Epidermal melanocyte (primary cell): ENCODE data around the gene ATP10A.
"Not testable (repeated sequence)": the region's sequence is repeated elsewhere in the genome, so short reads cannot be mapped to it uniquely, and the experiment has no call there.

Source experiments
- DNase-seq: peaks from one replicate; pipeline ENCODE4 v3.0.0; 2011; ENCODE audit warnings: low spot score; ENCODE audit not compliant: insufficient read length

Gene ATP10A

GRCh38 chr15:25882466-25882865, 19.3 kb upstream of the ATP10A start:
- no peak for DNase-seq

GRCh38 chr15:25880877-25881276, 17.8 kb upstream of the ATP10A start:
- DNase-seq, result not testable (repeated sequence)

GRCh38 chr15:25880411-25880810, 17.3 kb upstream of the ATP10A start:
- DNase-seq, result no peak

GRCh38 chr15:25879438-25879837, 16.3 kb upstream of the ATP10A start:
- no peak for DNase-seq

- no peak for DNase-seq
Observed at GRCh38 chr15:25877681-25878080, 14.6 kb upstream of the ATP10A start.

- DNase-seq, result no peak
Observed at GRCh38 chr15:25876231-25877140, 13.4 kb upstream of the ATP10A start.

- DNase-seq, result no peak
Observed at GRCh38 chr15:25875566-25875965, 12.4 kb upstream of the ATP10A start.

- no peak for DNase-seq
Observed at GRCh38 chr15:25874379-25874778, 11.3 kb upstream of the ATP10A start.

GRCh38 chr15:25871403-25871802, 8.3 kb upstream of the ATP10A start:
- no peak for DNase-seq

GRCh38 chr15:25870938-25871337, 7.8 kb upstream of the ATP10A start:
- DNase-seq, result no peak

GRCh38 chr15:25869701-25870100, 6.6 kb upstream of the ATP10A start:
- no peak for DNase-seq

- no peak for DNase-seq
Observed at GRCh38 chr15:25866874-25867273, 3.7 kb upstream of the ATP10A start.

- no peak for DNase-seq
Observed at GRCh38 chr15:25866251-25866650, 3.1 kb upstream of the ATP10A start.

GRCh38 chr15:25864966-25865365, 1.8 kb upstream of the ATP10A start:
- DNase-seq, result no peak

- no peak for DNase-seq
Observed at GRCh38 chr15:25863968-25864580, 947 bp upstream of the ATP10A start.

GRCh38 chr15:25862472-25863110, 536 bp downstream of the ATP10A start:
- DNase-seq, result no peak

- no peak for DNase-seq
Observed at GRCh38 chr15:25862071-25862471, 1.1 kb downstream of the ATP10A start.

- DNase-seq, result no peak
Observed at GRCh38 chr15:25860885-25861866, 2.0 kb downstream of the ATP10A start.

GRCh38 chr15:25859838-25860645, 3.1 kb downstream of the ATP10A start:
- no peak for DNase-seq
